ENCODE data around the gene TIMM9.
"Not testable (repeated sequence)": the region's sequence is repeated elsewhere in the genome, so short reads cannot be mapped to it uniquely, and the experiment has no call there.

The TIMM9 gene

GRCh38 chr14:58427281-58428117, at the start of gene TIMM9, which contains the start of gene KIAA0586:
TSS of gene TIMM9 (minus strand) at chr14:58427531. CDS start at chr14:58411945, 15,586 bp downstream.
TSS of gene KIAA0586 (plus strand) at chr14:58427719. CDS start at chr14:58428265, 546 bp downstream.
- peak; percentile 95 for DNase-seq (ENCODE audit: low spot score)

- no peak for DNase-seq (ENCODE audit: low spot score)
These were observed 49.0 kb upstream of the TIMM9 start for GRCh38 chr14:58476320-58476719.

GRCh38 chr14:58469309-58469708, 42.0 kb upstream of the TIMM9 start:
- no peak for DNase-seq (ENCODE audit: low spot score)

- no peak for DNase-seq (ENCODE audit: low spot score)
These were observed 40.2 kb upstream of the TIMM9 start for GRCh38 chr14:58467575-58467974.

GRCh38 chr14:58466459-58466858, 39.1 kb upstream of the TIMM9 start:
- no peak for DNase-seq (ENCODE audit: low spot score)

GRCh38 chr14:58465421-58465820, 38.1 kb upstream of the TIMM9 start:
- DNase-seq (ENCODE audit: low spot score), result no peak

- DNase-seq (ENCODE audit: low spot score), result no peak
These were observed 37.3 kb upstream of the TIMM9 start for GRCh38 chr14:58464652-58465051.

- DNase-seq (ENCODE audit: low spot score), result no peak
These were observed 35.8 kb upstream of the TIMM9 start for GRCh38 chr14:58463147-58463546.

- no peak for DNase-seq (ENCODE audit: low spot score)
These were observed 33.4 kb upstream of the TIMM9 start for GRCh38 chr14:58460772-58461171.

- DNase-seq (ENCODE audit: low spot score), result no peak
These were observed 28.4 kb upstream of the TIMM9 start for GRCh38 chr14:58455593-58456265.

GRCh38 chr14:58444627-58445026, 17.3 kb upstream of the TIMM9 start:
- DNase-seq (ENCODE audit: low spot score), result no peak

GRCh38 chr14:58439476-58439875, 12.1 kb upstream of the TIMM9 start:
- DNase-seq (ENCODE audit: low spot score), result no peak

GRCh38 chr14:58430156-58430555, 2.8 kb upstream of the TIMM9 start:
- no peak for DNase-seq (ENCODE audit: low spot score)

GRCh38 chr14:58428118-58428683, 870 bp upstream of the TIMM9 start:
- no peak for DNase-seq (ENCODE audit: low spot score)

GRCh38 chr14:58426670-58427280, 556 bp downstream of the TIMM9 start:
- DNase-seq (ENCODE audit: low spot score), result peak; percentile 82

GRCh38 chr14:58416934-58417333, 10.4 kb downstream of the TIMM9 start:
- not testable (repeated sequence) for DNase-seq (ENCODE audit: low spot score)

- DNase-seq (ENCODE audit: low spot score), result no peak
These were observed 11.4 kb downstream of the TIMM9 start for GRCh38 chr14:58415636-58416547.

GRCh38 chr14:58414845-58415244, 12.5 kb downstream of the TIMM9 start:
- DNase-seq (ENCODE audit: low spot score), result no peak

- no peak for DNase-seq (ENCODE audit: low spot score)
These were observed 18.6 kb downstream of the TIMM9 start for GRCh38 chr14:58408681-58409215.

- no peak for DNase-seq (ENCODE audit: low spot score)
These were observed 25.7 kb downstream of the TIMM9 start for GRCh38 chr14:58401587-58401986.

GRCh38 chr14:58398895-58399294, 28.4 kb downstream of the TIMM9 start:
- no peak for DNase-seq (ENCODE audit: low spot score)
